SH-SY5Y (cell line): Measurements from ENCODE around the gene LPCAT1.

ENCODE experiments used
- GATA2 ChIP-seq: IDR thresholded peaks from 2 replicates; pipeline ENCODE4 v1.6.1; 2011; ENCODE audit warnings: mild to moderate bottlenecking, low read depth, low read length
- GATA3 ChIP-seq: IDR thresholded peaks from 2 replicates; pipeline ENCODE4 v1.6.1; 2011; ENCODE audit warnings: low read depth, mild to moderate bottlenecking, low read length, moderate library complexity

DNA sequence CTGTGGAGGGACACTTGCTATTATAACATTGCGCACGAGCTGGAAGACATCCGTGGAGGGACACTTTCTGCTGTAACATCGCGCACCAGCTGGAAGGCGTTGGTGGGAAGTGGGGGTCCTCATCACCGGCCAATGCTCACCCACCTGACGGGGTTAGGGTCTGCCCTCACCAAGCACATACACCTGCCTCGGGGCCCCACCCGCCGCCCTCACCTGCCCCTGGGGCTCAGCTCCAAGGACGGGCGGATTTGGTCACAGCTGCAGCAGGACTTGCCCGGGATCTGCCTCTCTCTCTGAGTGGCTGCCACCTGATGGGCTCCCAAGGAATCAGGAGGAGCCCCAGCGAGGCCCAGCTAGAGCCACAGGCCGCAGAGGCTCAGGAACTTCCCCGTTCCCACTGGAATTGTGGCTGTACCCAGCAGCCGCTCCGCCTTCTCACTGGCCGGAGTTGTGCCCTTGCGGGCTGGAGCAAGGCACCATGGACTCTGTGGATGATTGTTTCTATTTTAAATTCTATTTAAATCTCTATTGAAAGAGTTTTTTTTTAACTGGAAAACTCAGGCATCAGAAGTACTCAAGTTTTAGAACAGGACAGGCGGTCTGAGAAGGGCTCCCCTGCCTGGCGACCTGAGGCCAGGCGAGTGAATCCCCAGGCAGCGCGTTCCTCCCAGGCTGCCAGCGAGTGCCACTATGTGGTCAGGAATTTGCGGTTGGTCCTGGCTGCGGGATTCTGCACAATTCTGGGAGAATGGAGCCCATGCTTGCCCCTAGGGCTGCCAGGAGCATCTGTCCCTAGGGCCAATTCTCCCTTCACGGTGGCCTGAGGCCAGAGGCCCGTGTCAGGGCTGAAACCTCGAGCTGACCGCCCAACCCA, 39.7 kb downstream of the LPCAT1 start:
- TF ChIP-seq GATA2 (no peak), GATA3 (no peak)
